ENCODE data around the gene CAMTA1.

CAMTA1 gene

GRCh38 chr1:7268983-7269382, 483.7 kb downstream of the CAMTA1 start:
- no peak overlapping the region for H3K4me3 ChIP-seq (ENCODE audit: low read depth, low read length)
- no peak for TF ChIP-seq CTCF (IDR thresholded peaks at IDR 0.05; ENCODE audit: control insufficient read depth, extremely low read depth, insufficient read depth)
- no peak for DNase-seq (ENCODE audit: low read depth)

- no peak for TF ChIP-seq CTCF (IDR thresholded peaks at IDR 0.05; ENCODE audit: control insufficient read depth, extremely low read depth, insufficient read depth)
- DNase-seq (ENCODE audit: low read depth): no peak
- no peak overlapping the region for H3K4me3 ChIP-seq (ENCODE audit: low read depth, low read length)
Observed at GRCh38 chr1:7269525-7269924, 484.3 kb downstream of the CAMTA1 start.

- TF ChIP-seq CTCF (IDR thresholded peaks at IDR 0.05; ENCODE audit: control insufficient read depth, extremely low read depth, insufficient read depth): no peak
- DNase-seq (ENCODE audit: low read depth): no peak
- H3K4me3 ChIP-seq (ENCODE audit: low read depth, low read length): no peak overlapping the region
Observed at GRCh38 chr1:7274256-7274655, 489.0 kb downstream of the CAMTA1 start.

- DNase-seq (ENCODE audit: low read depth): no peak
- TF ChIP-seq CTCF (IDR thresholded peaks at IDR 0.05; ENCODE audit: control insufficient read depth, extremely low read depth, insufficient read depth): no peak
- no peak overlapping the region for H3K4me3 ChIP-seq (ENCODE audit: low read depth, low read length)
Observed at GRCh38 chr1:7278045-7278444, 492.8 kb downstream of the CAMTA1 start.

- no peak for TF ChIP-seq CTCF (IDR thresholded peaks at IDR 0.05; ENCODE audit: control insufficient read depth, extremely low read depth, insufficient read depth)
- no peak for DNase-seq (ENCODE audit: low read depth)
- no peak overlapping the region for H3K4me3 ChIP-seq (ENCODE audit: low read depth, low read length)
Observed at GRCh38 chr1:7278827-7279765, 493.8 kb downstream of the CAMTA1 start.

- TF ChIP-seq CTCF (IDR thresholded peaks at IDR 0.05; ENCODE audit: control insufficient read depth, extremely low read depth, insufficient read depth): no peak
- H3K4me3 ChIP-seq (ENCODE audit: low read depth, low read length): no peak overlapping the region
- no peak for DNase-seq (ENCODE audit: low read depth)
Observed at GRCh38 chr1:7279769-7280168, 494.5 kb downstream of the CAMTA1 start.
